Activated T-cell treated with anti-CD3 and anti-CD28 coated beads, Interleukin-2, amount 50 U/mL, for 4 hours (primary cell): ENCODE measurements around the gene NXPE1. TPM values are rescaled to one million over a fixed set of nuclear protein-coding genes. Genes with fewer than 3 reads are reported as not detected.

Source experiments
- ATAC-seq, 2 donors: fragments of 200-7000 bp; cut with Tn5 transposase; one replicate each; pipeline ENCODE4 v1.10.0; 2021
- DNase-seq: peaks from one replicate; pipeline ENCODE4 v3.0.0-alpha.2; 2020
- H3K27me3 Mint-ChIP-seq: one replicate; pipeline ENCODE4 v1.8.0; 2021; ENCODE audit warnings: low read depth, mixed read lengths
- H3K36me3 Mint-ChIP-seq: one replicate; pipeline ENCODE4 v1.8.0; 2022; ENCODE audit warnings: mixed read lengths; ENCODE audit not compliant: insufficient read depth
- H3K4me1 Mint-ChIP-seq: one replicate; pipeline ENCODE4 v1.8.0; 2021; ENCODE audit warnings: low read depth, mixed read lengths
- H3K4me3 Mint-ChIP-seq: one replicate; pipeline ENCODE4 v1.8.0; 2021; ENCODE audit warnings: mild to moderate bottlenecking, moderate library complexity, mixed read lengths
- H3K9me3 Mint-ChIP-seq: one replicate; pipeline ENCODE4 v1.8.0; 2021; ENCODE audit warnings: mixed read lengths
- total RNA-seq, 3 donors: library from RNA; stranded (reverse); gene quantifications; one replicate each; pipeline ENCODE4 v1.2.1, GENCODE V29; 2021

Gene NXPE1
- total RNA-seq, 3 donors from 2014 or later = not detected

DNA sequence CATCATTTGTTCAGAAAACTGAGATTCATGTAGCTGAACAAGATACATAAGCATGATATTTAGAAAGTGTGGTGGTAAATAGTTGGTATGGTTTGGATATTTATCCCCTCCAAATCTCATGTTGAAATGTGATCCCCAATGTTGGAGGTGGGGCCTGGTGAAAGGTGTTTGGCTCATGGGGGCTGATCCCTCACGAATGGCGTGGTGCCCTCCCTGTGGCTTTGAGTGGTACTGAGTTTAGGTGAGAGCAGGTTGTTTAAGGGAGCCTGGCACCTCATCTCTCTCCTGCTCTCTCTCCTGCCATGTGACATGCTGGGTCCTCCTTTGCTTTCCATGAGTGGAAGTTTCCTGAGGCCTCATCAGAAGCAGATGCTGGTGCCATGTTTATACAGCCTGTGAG is 48.1 kb downstream of the NXPE1 start:
- DNase-seq = no peak
- no peak overlapping the region for H3K4me3 Mint-ChIP-seq

DNA sequence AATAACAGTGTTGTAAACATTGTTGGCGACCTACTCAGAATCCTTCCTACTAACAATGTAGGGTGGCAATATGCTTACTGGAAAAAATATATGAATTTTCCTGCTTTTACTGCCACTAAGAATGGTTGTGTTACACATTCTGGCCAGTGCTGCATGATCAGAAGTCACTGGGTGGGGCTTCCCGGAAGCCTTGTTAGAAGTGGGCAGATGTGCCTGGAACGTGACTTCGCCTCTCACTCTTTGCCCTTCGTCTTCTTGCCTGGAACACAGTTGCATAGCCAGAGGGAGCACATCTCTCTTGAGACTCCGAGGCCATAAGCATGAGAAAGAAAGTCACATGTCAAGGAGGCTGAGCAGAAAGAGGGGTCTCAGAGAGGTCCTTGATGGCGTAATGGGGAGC is 48.6 kb downstream of the NXPE1 start:
- peaks cover 18% of the 10 kb centered on the region for H3K9me3 Mint-ChIP-seq
- H3K36me3 Mint-ChIP-seq = no peaks in the 10 kb centered on the region
- H3K4me3 Mint-ChIP-seq = no peak overlapping the region
- peaks cover 1% of the 10 kb centered on the region for H3K27me3 Mint-ChIP-seq
- DNase-seq (no peak), ATAC-seq (no peak)
- no peaks in the 10 kb centered on the region for H3K4me1 Mint-ChIP-seq

More for the DNA sequence above, 48.1 kb downstream of the NXPE1 start:
- no peak for ATAC-seq
- H3K4me1 Mint-ChIP-seq = no peaks in the 10 kb centered on the region
- H3K27me3 Mint-ChIP-seq = peaks cover 1% of the 10 kb centered on the region
- no peaks in the 10 kb centered on the region for H3K36me3 Mint-ChIP-seq
- peaks cover 13% of the 10 kb centered on the region for H3K9me3 Mint-ChIP-seq

DNA sequence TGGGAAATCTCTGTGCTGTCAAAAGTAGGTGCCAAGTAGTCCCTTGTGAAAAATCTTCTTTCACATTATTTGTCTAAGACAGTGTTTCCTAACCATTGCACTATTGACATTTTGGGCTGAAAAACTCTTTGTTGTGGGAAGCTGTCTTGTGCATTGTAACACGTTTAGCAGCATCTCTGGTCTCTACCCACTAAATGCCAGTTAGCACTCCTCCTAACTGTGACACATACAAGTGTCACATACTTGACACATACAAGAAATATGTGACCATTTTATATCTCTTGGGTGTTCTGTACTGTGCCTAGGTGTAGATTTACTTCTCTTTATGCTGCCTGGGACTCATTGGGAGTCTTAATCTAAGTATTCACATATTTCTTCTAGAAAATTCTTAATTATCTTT is 57.8 kb downstream of the NXPE1 start:
- no peaks in the 10 kb centered on the region for H3K4me1 Mint-ChIP-seq
- H3K4me3 Mint-ChIP-seq = no peak overlapping the region
- H3K36me3 Mint-ChIP-seq = no peaks in the 10 kb centered on the region
- DNase-seq = no peak
- ATAC-seq = no peak
- H3K9me3 Mint-ChIP-seq = peaks cover 13% of the 10 kb centered on the region
- H3K27me3 Mint-ChIP-seq = peaks cover 8% of the 10 kb centered on the region

DNA sequence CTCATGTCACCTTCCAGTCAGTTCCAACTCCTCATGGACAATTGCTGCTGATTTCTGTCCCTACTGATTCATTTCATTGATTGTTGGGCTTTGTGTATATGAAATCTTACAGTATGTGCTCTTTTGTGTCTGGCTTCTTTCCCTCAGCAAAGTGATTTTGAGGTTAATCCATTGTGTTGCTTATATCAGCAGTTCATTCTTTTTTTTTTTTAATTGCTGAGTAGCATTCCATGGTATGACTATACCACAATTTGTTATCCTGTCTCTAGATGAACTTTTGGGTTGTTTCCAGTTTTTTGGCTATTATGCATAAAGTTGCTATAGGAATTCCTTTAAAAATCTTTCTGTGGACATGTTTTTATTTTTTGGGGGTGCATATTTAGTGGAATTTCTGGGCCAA is 59.9 kb downstream of the NXPE1 start:
- Mint-ChIP-seq H3K36me3 (no peaks in the 10 kb centered on the region), H3K4me3 (no peak overlapping the region), H3K9me3 (peaks cover under 1% of the 10 kb centered on the region), H3K27me3 (peaks cover 5% of the 10 kb centered on the region), H3K4me1 (no peaks in the 10 kb centered on the region)
- ATAC-seq (no peak), DNase-seq (no peak)

DNA sequence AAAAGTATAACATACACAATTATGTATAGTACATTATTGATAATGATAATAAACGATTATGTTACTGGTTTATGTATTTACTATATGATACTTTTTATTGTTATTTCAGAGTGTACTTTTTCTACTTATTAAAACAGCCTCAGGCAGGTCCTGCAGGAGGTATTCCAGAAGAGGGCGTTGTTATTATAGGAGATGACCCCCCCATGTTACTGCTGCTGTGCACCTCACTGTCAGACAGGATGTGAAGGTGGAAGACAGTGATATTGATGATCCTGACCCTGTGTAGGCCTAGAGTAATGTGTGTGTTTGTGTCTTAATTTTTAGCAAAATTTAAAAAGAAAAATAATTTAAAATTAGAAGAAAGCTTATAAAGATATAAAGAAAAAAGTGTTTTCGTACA is 62.8 kb downstream of the NXPE1 start:
- ATAC-seq (no peak), DNase-seq (no peak)
- Mint-ChIP-seq H3K9me3 (no peaks in the 10 kb centered on the region), H3K4me3 (no peak overlapping the region), H3K4me1 (no peaks in the 10 kb centered on the region), H3K36me3 (no peaks in the 10 kb centered on the region), H3K27me3 (no peaks in the 10 kb centered on the region)

DNA sequence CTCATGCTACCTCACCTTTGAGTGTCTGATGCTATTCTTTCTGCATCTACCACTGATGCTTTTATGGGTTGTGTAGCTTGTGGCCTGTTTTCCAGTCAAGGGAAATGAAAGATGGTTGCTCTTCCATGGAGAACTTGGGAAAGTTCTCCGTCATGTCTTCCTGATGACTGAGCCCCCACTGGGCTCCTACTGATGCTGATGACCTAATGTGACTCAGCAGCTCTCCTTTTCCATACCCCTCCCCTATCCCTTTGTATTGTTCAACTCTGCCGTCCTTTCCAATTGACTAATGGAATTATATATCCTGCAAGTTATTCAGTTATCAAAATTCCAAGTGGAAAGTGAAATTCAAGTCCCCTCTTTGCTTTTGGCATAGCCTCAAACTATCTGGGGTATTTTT is 75.8 kb downstream of the NXPE1 start:
- DNase-seq (no peak), ATAC-seq (no peak)
- peaks cover 2% of the 10 kb centered on the region for H3K27me3 Mint-ChIP-seq
- H3K9me3 Mint-ChIP-seq = peaks cover 6% of the 10 kb centered on the region
- H3K4me1 Mint-ChIP-seq = no peaks in the 10 kb centered on the region
- H3K4me3 Mint-ChIP-seq = no peak overlapping the region
- no peaks in the 10 kb centered on the region for H3K36me3 Mint-ChIP-seq

DNA sequence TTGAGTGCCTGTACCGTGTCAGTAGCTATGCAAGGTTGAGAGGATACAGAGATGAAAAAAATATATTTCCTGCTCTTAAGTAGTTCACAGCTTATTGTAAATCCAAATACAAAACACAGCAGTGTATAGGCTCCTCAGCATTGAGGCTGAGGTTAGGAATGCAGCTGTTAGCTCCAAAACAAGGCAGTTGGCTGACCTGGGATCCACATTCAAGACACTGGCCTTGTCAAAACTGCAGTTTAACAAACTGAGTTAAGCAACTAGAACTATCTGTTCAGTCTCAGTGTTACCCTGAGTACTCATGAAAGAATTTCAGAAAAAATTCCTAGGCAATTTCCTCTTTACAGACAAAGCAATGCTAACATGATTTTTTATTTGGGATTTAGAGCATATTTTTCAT is 77.6 kb downstream of the NXPE1 start:
- ATAC-seq = no peak
- Mint-ChIP-seq H3K9me3 (no peaks in the 10 kb centered on the region), H3K36me3 (no peaks in the 10 kb centered on the region), H3K27me3 (peaks cover 2% of the 10 kb centered on the region), H3K4me3 (no peak overlapping the region), H3K4me1 (no peaks in the 10 kb centered on the region)
- DNase-seq = no peak

DNA sequence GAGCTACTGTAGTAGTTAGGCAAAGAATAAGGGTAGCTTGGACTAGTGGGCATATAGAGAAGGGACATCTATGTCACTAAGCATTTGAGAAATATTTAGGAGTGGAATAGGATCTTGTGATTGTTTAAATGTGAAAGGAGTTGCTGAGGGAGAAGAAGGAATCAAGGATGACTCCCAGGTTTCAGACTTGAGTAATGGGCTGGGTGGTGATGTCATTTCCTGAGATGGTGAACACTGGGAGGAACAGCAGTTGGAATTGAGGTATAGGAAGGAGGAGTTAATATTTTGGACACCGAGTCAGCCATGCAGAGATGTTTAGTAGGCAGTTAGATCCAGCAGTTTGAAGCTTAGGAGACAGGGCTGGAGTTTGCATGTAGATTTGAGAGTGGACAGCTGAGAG is 80.3 kb downstream of the NXPE1 start:
- Mint-ChIP-seq H3K4me3 (no peak overlapping the region), H3K27me3 (peaks cover 2% of the 10 kb centered on the region), H3K4me1 (no peaks in the 10 kb centered on the region), H3K36me3 (no peaks in the 10 kb centered on the region), H3K9me3 (no peaks in the 10 kb centered on the region)
- no peak for DNase-seq
- no peak for ATAC-seq

DNA sequence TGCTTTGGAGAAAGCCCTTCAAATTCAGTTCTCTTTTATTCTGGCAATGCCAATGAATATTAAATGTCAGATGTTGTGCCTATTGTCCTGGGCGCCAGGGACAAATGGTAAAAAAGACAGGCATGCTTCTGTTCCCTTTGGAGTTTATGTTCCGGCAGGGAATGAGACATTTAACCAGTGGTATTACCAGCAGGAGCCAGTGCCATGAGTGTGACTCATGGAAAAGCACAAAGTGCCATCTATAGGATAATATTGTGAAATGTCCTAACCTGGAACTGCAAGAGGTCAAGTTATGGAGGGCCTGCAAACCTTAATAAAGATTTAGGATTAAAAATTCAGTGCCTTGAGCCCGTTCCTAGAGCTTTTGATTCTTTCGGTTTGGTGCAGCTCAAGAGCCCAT is 80.9 kb downstream of the NXPE1 start:
- Mint-ChIP-seq H3K4me1 (no peaks in the 10 kb centered on the region), H3K9me3 (no peaks in the 10 kb centered on the region), H3K27me3 (no peaks in the 10 kb centered on the region), H3K36me3 (no peaks in the 10 kb centered on the region), H3K4me3 (no peak overlapping the region)
- DNase-seq = no peak
- no peak for ATAC-seq

DNA sequence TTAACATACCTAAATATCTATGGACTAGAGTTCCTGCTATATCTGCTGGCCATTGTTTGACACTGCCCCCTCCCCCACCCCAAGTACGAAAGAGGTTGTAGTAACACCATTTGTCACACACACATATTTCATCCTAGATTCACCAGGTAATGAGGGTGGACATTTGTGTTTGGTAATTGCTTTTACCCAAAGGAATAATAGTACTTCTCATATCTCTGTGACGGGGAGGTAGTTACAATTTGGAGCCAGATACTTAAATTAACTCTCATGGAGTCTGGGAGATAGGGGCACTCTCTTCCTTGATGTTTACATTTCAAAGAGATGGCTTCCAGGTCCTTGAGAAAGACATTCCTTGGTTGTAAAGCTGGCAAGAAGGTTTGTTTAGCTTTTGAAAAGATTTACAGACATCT is 81.7 kb downstream of the NXPE1 start:
- Mint-ChIP-seq H3K36me3 (no peaks in the 10 kb centered on the region), H3K9me3 (no peaks in the 10 kb centered on the region), H3K4me3 (no peak overlapping the region), H3K4me1 (no peaks in the 10 kb centered on the region), H3K27me3 (no peaks in the 10 kb centered on the region)
- no peak for DNase-seq
- no peak for ATAC-seq

DNA sequence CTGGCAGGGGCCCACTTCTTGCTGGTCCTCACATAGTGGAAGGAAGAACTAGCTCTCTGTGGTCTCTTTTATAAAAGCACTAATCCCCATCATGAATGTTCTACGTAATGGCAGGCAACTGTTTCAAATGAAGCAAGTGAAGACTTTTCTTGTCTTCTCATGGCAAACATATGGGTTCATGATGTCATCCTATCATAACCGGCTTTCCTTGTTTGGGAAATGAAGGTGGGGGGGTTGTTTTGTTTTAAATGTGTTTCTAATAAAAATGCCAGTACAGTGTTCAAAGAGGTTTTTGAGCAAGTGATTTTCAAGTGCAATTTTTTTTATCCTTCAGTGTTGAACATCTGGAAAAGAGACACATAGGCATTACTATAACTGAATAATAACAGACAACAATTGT is 87.0 kb downstream of the NXPE1 start:
- ATAC-seq (no peak), DNase-seq (no peak)
- H3K36me3 Mint-ChIP-seq = no peaks in the 10 kb centered on the region
- H3K4me1 Mint-ChIP-seq = no peaks in the 10 kb centered on the region
- H3K9me3 Mint-ChIP-seq = no peaks in the 10 kb centered on the region
- no peaks in the 10 kb centered on the region for H3K27me3 Mint-ChIP-seq
- H3K4me3 Mint-ChIP-seq = no peak overlapping the region

Other genes starting within 250 kb of the NXPE1 start
- gene C11orf71, start 159.4 kb downstream of the NXPE1 start, total RNA-seq = 1 to 10 TPM; 6.5 to 8.9 (median 8.2) TPM
- gene RBM7, start 159.2 kb downstream of the NXPE1 start, total RNA-seq = 10 to 100 TPM; 27.5 to 33.0 (median 29.6) TPM
- 10 to 100 TPM; 62.5 to 68.4 (median 66.5) TPM for gene REXO2, start 120.4 kb downstream of the NXPE1 start, total RNA-seq
- not detected for gene NXPE4, start 35.9 kb upstream of the NXPE1 start, total RNA-seq
- gene NXPE2, start 118.6 kb upstream of the NXPE1 start, total RNA-seq = not detected